Ovary (tissue), 3 donors: ENCODE data around the gene MFNG.

Source experiments
- EP300 ChIP-seq: sonication (generic); formaldehyde crosslinking; IDR thresholded peaks from one replicate; pipeline ENCODE4 v1.6.1; 2017; ENCODE audit warnings: antibody characterized with exemption
- POLR2A ChIP-seq: fragments of 450-650 bp; IDR thresholded peaks from one replicate; pipeline ENCODE4 v1.6.1; 2017; ENCODE audit warnings: antibody characterized with exemption, mild to moderate bottlenecking, moderate library complexity
- TF ChIP-seq, protein P1 (sequence below), 3 donors: fragments of 450-650 bp in 2 of 3; fragments of 200-600 bp in 1 of 3; IDR thresholded peaks; one replicate each; pipeline versions ENCODE4 v1.5.1 to v1.8.0; 2016 to 2022; ENCODE audit warnings: antibody characterized with exemption in 3 of 3, mild to moderate bottlenecking in 1 of 3
- donor health status: DM: no; HTN: no; CAD: no.

DNA sequence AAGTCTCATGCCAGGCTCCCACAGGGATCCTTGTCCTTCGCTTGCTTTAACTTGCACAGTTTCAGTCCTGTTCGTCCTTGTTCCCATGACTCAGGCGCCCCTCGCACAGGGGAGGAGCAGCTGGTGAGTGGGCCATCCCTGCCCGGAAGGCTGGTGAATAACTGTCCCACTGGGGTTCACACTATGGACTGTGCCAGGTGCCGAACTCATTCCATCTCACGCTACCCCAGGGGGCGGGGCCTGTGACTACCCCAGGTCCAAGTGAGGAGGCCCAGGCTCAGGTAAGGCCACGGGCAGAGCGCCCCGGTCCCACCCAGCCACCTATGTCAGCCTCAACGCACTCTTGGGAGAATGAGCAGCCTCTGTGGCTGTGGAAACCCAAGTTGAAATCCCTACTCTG is 40.2 kb upstream of the MFNG start:
- TF ChIP-seq, protein P1, sequence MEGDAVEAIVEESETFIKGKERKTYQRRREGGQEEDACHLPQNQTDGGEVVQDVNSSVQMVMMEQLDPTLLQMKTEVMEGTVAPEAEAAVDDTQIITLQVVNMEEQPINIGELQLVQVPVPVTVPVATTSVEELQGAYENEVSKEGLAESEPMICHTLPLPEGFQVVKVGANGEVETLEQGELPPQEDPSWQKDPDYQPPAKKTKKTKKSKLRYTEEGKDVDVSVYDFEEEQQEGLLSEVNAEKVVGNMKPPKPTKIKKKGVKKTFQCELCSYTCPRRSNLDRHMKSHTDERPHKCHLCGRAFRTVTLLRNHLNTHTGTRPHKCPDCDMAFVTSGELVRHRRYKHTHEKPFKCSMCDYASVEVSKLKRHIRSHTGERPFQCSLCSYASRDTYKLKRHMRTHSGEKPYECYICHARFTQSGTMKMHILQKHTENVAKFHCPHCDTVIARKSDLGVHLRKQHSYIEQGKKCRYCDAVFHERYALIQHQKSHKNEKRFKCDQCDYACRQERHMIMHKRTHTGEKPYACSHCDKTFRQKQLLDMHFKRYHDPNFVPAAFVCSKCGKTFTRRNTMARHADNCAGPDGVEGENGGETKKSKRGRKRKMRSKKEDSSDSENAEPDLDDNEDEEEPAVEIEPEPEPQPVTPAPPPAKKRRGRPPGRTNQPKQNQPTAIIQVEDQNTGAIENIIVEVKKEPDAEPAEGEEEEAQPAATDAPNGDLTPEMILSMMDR (IDR thresholded peaks at IDR 0.05) = no peak
- TF ChIP-seq POLR2A = no peak
- no peak for TF ChIP-seq EP300
